Neuron (in vitro differentiated cells): ENCODE data around the gene ADCY2.

Source experiments
- H2AFZ ChIP-seq: one replicate; pipeline ENCODE4 v1.6.1; 2013; ENCODE audit warnings: low read depth, mild to moderate bottlenecking, inconsistent platforms, low read length, moderate library complexity
- H3K27me3 ChIP-seq: one replicate; pipeline ENCODE4 v1.6.1; 2013; ENCODE audit warnings: low read length; ENCODE audit not compliant: insufficient read depth
- H3K36me3 ChIP-seq: one replicate; pipeline ENCODE4 v1.6.1; 2013; ENCODE audit warnings: low read length; ENCODE audit not compliant: insufficient read depth
- H3K4me1 ChIP-seq: one replicate; pipeline ENCODE4 v1.6.1; 2013; ENCODE audit warnings: low read length; ENCODE audit not compliant: insufficient read depth
- H3K4me3 ChIP-seq: 2 replicates; pipeline ENCODE4 v1.5.1; 2013; ENCODE audit warnings: mild to moderate bottlenecking, low read length, moderate library complexity
- H3K9me3 ChIP-seq: one replicate; pipeline ENCODE4 v1.6.1; 2013; ENCODE audit warnings: low read length

The ADCY2 gene

DNA sequence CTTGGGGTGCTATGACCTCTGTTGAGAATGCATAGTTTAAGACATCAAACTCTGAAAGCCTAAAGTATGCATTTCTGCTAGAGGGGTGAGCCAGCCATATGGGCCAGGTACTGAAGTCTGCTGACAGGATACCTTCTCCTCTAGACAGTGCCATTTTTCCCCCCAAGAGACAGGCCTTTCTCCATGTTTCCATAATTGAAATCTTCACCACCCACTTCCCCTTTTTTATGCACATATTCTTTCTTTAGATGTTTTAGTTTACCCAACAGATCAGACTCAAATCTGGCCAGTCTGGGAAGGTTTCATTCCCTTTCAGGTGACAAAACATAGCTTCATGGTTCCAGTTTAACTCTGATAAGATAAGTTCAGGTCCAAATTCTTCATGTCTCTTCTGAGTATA, 212.8 kb downstream of the ADCY2 start:
- Histone ChIP-seq H3K27me3 (no peaks in the 10 kb centered on the region), H3K36me3 (no peaks in the 10 kb centered on the region), H3K9me3 (no peaks in the 10 kb centered on the region), H3K4me1 (peaks cover 4% of the 10 kb centered on the region), H3K4me3 (no peak overlapping the region), H2AFZ (no peak overlapping the region)

DNA sequence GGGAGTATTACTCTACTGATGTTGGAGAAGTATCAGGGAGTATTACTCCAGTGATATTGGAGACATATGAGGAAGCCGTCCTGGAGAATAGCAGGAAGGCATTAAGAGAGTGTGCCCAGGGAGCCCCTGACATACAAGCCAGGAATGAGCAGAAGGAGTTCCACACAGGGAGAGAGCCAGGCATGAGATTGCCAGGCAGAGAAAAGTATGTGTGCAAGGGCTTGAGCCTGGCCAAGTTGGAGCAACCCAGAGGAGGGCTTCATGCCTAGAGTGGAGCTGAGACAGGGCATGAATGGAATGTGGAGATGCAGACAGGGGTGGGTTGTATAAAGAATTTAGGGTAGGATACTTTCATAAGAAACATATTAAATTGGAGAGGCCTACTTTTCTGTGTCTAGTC, 213.8 kb downstream of the ADCY2 start:
- H3K4me3 ChIP-seq: no peak overlapping the region
- no peaks in the 10 kb centered on the region for H3K27me3 ChIP-seq
- H2AFZ ChIP-seq: no peak overlapping the region
- H3K4me1 ChIP-seq: peaks cover 4% of the 10 kb centered on the region
- H3K9me3 ChIP-seq: no peaks in the 10 kb centered on the region
- H3K36me3 ChIP-seq: no peaks in the 10 kb centered on the region

GRCh38 chr5:7610531-7611177, 214.7 kb downstream of the ADCY2 start:
- H3K36me3 ChIP-seq: no peaks in the 10 kb centered on the region
- H3K27me3 ChIP-seq: no peaks in the 10 kb centered on the region
- no peak overlapping the region for H3K4me3 ChIP-seq
- no peaks in the 10 kb centered on the region for H3K9me3 ChIP-seq
- H3K4me1 ChIP-seq: peaks cover 4% of the 10 kb centered on the region
- H2AFZ ChIP-seq: no peak overlapping the region

DNA sequence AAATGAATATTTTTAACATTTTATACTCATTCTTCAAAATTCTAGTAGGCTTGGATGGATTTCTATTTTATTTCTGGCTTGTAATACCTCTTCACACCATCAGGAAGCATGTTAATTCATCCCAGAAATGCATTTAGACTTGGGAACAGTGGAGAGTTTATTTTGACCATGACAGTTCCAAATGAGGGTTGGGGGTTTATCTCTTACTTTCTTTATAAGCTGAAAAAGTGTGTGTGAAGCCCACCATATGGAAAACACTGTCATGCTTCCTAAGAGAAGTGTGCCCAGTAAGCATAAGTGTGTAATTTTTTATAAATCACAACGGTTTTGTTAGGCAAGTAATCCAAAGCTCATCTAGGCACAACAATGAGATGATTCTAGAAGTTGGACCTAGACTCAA, 215.6 kb downstream of the ADCY2 start:
- Histone ChIP-seq H3K4me3 (no peak overlapping the region), H3K4me1 (peaks cover 4% of the 10 kb centered on the region), H3K36me3 (no peaks in the 10 kb centered on the region), H3K27me3 (no peaks in the 10 kb centered on the region), H3K9me3 (no peaks in the 10 kb centered on the region), H2AFZ (no peak overlapping the region)

DNA sequence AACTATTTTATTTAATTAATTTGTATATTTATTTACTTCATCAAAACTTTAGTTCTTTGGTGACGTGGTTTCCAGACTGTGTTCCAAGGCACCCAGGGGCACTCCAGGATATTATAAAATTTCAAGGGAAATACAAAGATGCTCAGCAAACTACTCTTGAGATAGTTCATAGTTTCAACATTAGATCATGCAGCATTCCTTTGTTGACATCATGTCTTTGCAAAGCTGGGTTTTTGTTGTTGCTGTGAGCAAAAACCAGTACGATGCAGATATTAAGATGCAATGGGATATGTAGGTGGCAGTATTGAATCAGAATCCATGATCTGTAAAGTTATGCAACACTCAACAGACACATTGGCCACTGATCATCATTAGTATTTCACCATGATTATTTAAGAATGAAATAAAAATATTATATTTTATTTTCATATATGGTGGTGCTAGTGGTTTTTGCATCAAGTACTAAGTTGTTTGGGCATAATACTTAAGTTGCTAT, 219.7 kb downstream of the ADCY2 start:
- Histone ChIP-seq H3K27me3 (no peaks in the 10 kb centered on the region), H3K9me3 (no peaks in the 10 kb centered on the region), H3K4me1 (no peaks in the 10 kb centered on the region), H3K4me3 (no peak overlapping the region), H2AFZ (no peak overlapping the region), H3K36me3 (no peaks in the 10 kb centered on the region)

- Histone ChIP-seq H3K4me1 (no peaks in the 10 kb centered on the region), H2AFZ (no peak overlapping the region), H3K9me3 (no peaks in the 10 kb centered on the region), H3K36me3 (no peaks in the 10 kb centered on the region), H3K27me3 (no peaks in the 10 kb centered on the region), H3K4me3 (no peak overlapping the region)
Measured at GRCh38 chr5:7616897-7617296, 221.0 kb downstream of the ADCY2 start.

DNA sequence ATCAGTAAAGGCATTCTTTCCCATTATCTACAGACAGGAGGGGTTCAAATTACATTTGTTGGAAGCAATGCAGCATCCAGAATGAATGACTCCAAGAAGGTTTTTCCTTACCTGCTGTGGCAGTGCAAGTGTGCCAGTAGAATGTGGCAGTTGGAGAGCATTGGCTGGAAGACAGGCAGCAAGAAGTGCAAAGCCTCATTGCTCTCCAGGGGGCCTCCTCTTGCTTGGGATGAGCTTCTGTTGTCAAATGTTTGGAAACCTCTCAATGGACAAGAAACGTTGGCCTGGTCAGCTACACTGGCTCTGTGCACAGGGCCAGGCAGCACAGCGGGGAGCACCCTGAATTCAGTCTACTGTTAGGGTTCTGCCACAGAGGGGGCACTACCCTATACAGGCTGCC, 226.6 kb downstream of the ADCY2 start:
- H3K4me3 ChIP-seq: no peak overlapping the region
- H3K36me3 ChIP-seq: no peaks in the 10 kb centered on the region
- no peaks in the 10 kb centered on the region for H3K9me3 ChIP-seq
- no peak overlapping the region for H2AFZ ChIP-seq
- no peaks in the 10 kb centered on the region for H3K27me3 ChIP-seq
- H3K4me1 ChIP-seq: no peaks in the 10 kb centered on the region

GRCh38 chr5:7625740-7626139, 229.8 kb downstream of the ADCY2 start:
- Histone ChIP-seq H3K4me3 (no peak overlapping the region), H3K36me3 (no peaks in the 10 kb centered on the region), H3K27me3 (no peaks in the 10 kb centered on the region), H2AFZ (no peak overlapping the region), H3K9me3 (no peaks in the 10 kb centered on the region), H3K4me1 (no peaks in the 10 kb centered on the region)

- no peaks in the 10 kb centered on the region for H3K4me1 ChIP-seq
- no peak overlapping the region for H2AFZ ChIP-seq
- H3K36me3 ChIP-seq: no peaks in the 10 kb centered on the region
- H3K9me3 ChIP-seq: no peaks in the 10 kb centered on the region
- no peaks in the 10 kb centered on the region for H3K27me3 ChIP-seq
- H3K4me3 ChIP-seq: no peak overlapping the region
Measured at GRCh38 chr5:7628248-7628647, 232.3 kb downstream of the ADCY2 start.

DNA sequence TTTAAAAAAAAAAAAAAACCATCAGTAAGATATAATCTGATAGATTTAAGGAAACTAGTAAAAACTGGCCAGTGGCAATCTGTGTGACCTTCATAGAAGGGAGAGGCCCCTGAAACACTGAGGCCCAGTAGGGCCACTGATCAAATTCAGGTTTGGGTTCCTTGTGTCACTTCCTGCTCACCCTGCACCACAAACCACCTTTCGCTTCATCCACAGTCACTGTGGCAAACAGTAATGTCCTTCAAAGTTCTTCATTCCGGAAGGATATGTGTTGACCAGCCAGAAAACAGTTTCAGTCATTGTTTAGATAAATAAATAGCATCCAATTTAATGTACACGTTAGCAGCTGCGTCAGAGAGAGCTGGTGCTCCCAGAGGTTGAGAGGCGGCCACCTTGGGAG, 232.9 kb downstream of the ADCY2 start:
- Histone ChIP-seq H3K4me3 (no peak overlapping the region), H2AFZ (no peak overlapping the region), H3K4me1 (no peaks in the 10 kb centered on the region), H3K36me3 (no peaks in the 10 kb centered on the region), H3K27me3 (no peaks in the 10 kb centered on the region), H3K9me3 (no peaks in the 10 kb centered on the region)

DNA sequence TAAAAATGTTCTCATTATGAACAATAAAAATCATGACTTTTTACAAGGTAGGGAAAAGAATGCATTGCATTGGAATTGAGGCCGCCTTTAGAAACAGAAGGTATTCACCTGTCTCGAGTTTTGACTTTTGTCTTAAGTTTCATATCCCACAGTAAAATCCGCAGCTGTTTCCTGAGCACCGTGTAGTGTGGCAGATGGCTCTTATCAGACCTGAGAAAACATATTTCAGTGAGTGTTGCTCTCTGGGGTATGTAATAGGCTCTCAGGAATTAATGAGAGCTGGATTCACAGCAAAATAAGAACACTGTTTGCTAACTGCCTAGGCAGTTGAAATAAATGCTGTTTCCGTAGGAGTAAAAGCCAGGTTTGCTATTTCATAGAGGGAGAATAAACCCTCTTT, 233.6 kb downstream of the ADCY2 start:
- Histone ChIP-seq H2AFZ (no peak overlapping the region), H3K4me3 (no peak overlapping the region), H3K4me1 (no peaks in the 10 kb centered on the region), H3K27me3 (no peaks in the 10 kb centered on the region), H3K9me3 (no peaks in the 10 kb centered on the region), H3K36me3 (no peaks in the 10 kb centered on the region)

- Histone ChIP-seq H3K4me3 (no peak overlapping the region), H3K36me3 (no peaks in the 10 kb centered on the region), H3K27me3 (no peaks in the 10 kb centered on the region), H2AFZ (no peak overlapping the region), H3K4me1 (no peaks in the 10 kb centered on the region), H3K9me3 (no peaks in the 10 kb centered on the region)
Measured at GRCh38 chr5:7634837-7635236, 238.9 kb downstream of the ADCY2 start.

DNA sequence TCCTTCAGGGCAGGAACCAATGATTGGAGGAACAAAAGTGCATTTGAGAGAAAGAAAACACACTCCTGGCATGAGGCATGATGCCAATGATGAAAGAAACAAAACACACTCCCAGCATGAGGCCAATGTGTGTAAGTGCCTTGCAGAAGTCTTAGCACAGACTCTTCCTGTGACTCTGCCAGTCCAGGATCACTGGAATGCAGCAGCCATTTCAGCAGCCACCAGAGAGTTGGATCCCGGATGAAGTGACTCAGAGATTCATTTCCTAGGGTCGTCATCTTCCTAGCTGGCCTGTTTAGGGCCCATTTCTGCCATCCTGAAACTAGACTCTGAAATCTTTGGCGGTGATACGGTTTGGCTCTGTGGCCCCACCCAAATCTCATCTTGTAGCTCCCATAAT, 242.5 kb downstream of the ADCY2 start:
- H3K36me3 ChIP-seq: no peaks in the 10 kb centered on the region
- no peak overlapping the region for H3K4me3 ChIP-seq
- no peaks in the 10 kb centered on the region for H3K9me3 ChIP-seq
- H2AFZ ChIP-seq: no peak overlapping the region
- no peaks in the 10 kb centered on the region for H3K27me3 ChIP-seq
- H3K4me1 ChIP-seq: no peaks in the 10 kb centered on the region

DNA sequence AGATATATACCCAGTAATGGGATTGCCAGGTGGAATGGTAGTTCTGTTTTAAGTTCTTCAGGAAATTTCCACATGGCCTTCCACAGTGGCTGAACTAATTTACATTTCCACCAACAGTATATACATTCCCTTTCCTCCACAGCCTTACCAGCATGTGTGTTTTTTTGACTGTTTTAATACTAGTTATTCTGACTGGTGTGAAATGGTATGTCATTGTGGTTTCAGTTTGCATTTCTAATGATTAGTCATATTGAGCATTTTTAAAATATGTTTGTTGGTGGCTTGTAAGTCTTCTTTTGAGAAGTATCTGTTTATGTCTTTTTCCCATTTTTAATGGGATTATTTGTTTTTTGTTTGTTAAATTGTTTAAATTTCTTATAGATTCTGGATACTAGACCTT, 246.1 kb downstream of the ADCY2 start:
- no peak overlapping the region for H3K4me3 ChIP-seq
- no peak overlapping the region for H2AFZ ChIP-seq
- H3K36me3 ChIP-seq: no peaks in the 10 kb centered on the region
- H3K9me3 ChIP-seq: no peaks in the 10 kb centered on the region
- H3K27me3 ChIP-seq: no peaks in the 10 kb centered on the region
- H3K4me1 ChIP-seq: no peaks in the 10 kb centered on the region
